ENCODE measurements around the gene SYNE1.
"Not testable (repeated sequence)": the region's sequence is repeated elsewhere in the genome, so short reads cannot be mapped to it uniquely, and the experiment has no call there.

SYNE1 gene

DNA sequence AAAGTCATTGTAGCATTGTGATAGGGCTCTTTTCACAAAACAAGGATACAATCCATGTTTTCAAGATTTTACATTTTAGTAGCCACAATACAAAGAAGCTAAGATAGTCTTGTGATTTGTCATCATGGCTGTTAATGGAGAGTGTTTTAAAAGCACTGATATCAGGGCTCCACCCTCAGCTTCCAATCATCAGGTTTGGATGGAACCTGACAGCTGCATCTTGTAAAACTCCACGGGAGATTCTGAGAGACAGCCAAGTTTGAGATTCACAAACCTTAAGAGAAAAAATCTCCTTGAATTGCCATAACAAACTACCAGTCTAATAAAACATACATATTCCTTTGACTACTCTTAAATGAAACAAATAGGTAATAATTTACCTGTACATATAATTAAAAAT lies 549.5 kb downstream of the SYNE1 start:
- in situ Hi-C loops (cut with HindIII; ENCODE audit: low sequenced_read_pairs): no loop called here
- no peak for TF ChIP-seq CTCF (IDR thresholded peaks at IDR 0.05; ENCODE audit: low read depth, low read length, missing control alignments)
- no peak overlapping the region for H3K4me3 ChIP-seq (ENCODE audit: low read depth, low read length)
- DNase-seq (ENCODE audit: low read depth): peak; percentile 37

GRCh38 chr6:152087096-152087495 lies 550.1 kb downstream of the SYNE1 start:
- no peak overlapping the region for H3K4me3 ChIP-seq (ENCODE audit: low read depth, low read length)
- in situ Hi-C loops (cut with HindIII; ENCODE audit: low sequenced_read_pairs): no loop called here
- TF ChIP-seq CTCF (IDR thresholded peaks at IDR 0.05; ENCODE audit: low read depth, low read length, missing control alignments): no peak
- DNase-seq (ENCODE audit: low read depth): peak; percentile 73

DNA sequence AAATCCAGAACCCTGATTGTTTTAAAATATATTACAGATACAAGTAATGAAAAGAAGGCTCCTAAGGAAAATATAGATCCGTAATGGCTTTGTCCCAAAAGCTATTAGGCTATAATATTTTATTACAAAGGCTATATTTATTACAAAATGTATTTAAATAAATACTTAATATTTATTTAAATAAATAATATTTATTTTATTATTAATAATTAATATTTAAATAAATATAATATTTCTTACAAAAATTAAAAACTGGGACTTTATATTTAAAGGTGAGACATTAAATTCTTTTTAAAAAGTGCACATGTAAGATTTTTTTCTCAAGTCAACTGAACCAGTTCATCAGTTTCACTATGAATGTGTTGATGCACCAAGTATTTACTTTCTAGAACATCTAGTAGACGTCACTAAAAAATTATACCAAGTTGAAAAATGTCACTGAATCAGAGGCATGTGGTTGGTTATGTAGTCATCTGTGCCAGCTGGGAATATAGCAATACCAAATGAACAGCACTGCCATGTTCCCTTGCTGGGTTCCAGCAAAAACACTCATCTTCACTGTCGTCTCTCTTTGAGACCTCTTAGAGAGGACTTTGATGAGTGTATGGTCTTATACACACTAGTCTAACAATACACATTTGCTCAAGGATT lies 550.8 kb downstream of the SYNE1 start:
- TF ChIP-seq CTCF (IDR thresholded peaks at IDR 0.05; ENCODE audit: low read depth, low read length, missing control alignments): no peak
- H3K4me3 ChIP-seq (ENCODE audit: low read depth, low read length): no peak overlapping the region
- in situ Hi-C loops (cut with HindIII; ENCODE audit: low sequenced_read_pairs): no loop called here
- DNase-seq (ENCODE audit: low read depth): no peak

GRCh38 chr6:152085451-152085921 lies 551.7 kb downstream of the SYNE1 start:
- H3K4me3 ChIP-seq (ENCODE audit: low read depth, low read length): no peak overlapping the region
- no peak for DNase-seq (ENCODE audit: low read depth)
- in situ Hi-C loops (cut with HindIII; ENCODE audit: low sequenced_read_pairs): no loop called here
- no peak for TF ChIP-seq CTCF (IDR thresholded peaks at IDR 0.05; ENCODE audit: low read depth, low read length, missing control alignments)

DNA sequence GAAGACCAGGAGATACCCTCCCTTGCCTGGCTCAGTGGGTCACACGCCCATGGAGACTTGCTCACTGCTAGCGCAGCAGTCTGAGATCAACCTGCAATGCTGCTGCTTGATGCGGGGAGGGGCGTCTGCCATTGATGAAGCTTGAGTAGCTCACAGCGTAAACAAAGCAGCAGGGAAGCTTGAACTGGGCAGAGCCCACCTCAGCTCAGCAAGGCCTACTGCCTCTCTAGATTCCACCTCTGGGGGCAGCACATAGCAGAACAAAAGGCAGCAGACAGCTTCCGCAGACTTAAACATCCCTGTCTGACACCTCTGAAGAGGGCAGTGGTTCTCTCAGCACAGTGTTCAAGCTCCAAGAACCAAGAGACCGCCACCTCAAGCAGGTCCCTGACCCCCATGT lies 558.4 kb downstream of the SYNE1 start:
- DNase-seq (ENCODE audit: low read depth): no peak
- no peak for TF ChIP-seq CTCF (IDR thresholded peaks at IDR 0.05; ENCODE audit: low read depth, low read length, missing control alignments)
- in situ Hi-C loops (cut with HindIII; ENCODE audit: low sequenced_read_pairs): no loop called here
- H3K4me3 ChIP-seq (ENCODE audit: low read depth, low read length): no peak overlapping the region

- in situ Hi-C loops (cut with HindIII; ENCODE audit: low sequenced_read_pairs): no loop called here
- no peak overlapping the region for H3K4me3 ChIP-seq (ENCODE audit: low read depth, low read length)
- no peak for DNase-seq (ENCODE audit: low read depth)
- TF ChIP-seq CTCF (IDR thresholded peaks at IDR 0.05; ENCODE audit: low read depth, low read length, missing control alignments): no peak
Measured at GRCh38 chr6:152078001-152078400, 559.2 kb downstream of the SYNE1 start.

- DNase-seq (ENCODE audit: low read depth); in situ Hi-C loops (cut with HindIII; ENCODE audit: low sequenced_read_pairs); H3K4me3 ChIP-seq (ENCODE audit: low read depth, low read length): not testable (repeated sequence)
Measured at GRCh38 chr6:152076242-152076641, 560.9 kb downstream of the SYNE1 start.
